HG03460 (cell line): Measurements from ENCODE around the gene PGA3.
"Not testable (repeated sequence)": the region's sequence is repeated elsewhere in the genome, so short reads cannot be mapped to it uniquely, and the experiment has no call there.

Experiments used
- ATAC-seq: cut with Tn5 transposase; IDR thresholded peaks from one replicate; pipeline ENCODE4 v1.9.1; 2021; ENCODE audit not compliant: unreplicated experiment

Gene PGA3

DNA sequence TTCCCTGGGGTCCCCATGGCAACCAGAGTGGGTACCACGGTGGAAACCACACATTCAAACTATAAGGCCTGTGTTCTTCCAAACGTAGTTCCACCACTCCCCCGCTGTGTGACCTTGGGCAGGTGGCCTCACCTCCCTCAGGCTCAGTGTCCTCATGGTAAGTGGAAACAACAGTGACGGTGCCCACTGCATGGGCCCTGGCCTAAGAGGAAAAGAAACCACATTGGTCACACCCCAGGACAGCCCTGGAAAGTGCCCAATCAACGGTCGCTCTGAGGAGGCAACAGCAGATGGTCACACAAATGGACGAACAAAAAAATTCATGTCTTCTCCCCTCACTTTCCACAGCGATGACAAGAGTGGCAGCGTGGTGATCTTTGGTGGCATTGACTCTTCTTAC, 44.8 kb downstream of the PGA3 start:
- not testable (repeated sequence) for ATAC-seq

DNA sequence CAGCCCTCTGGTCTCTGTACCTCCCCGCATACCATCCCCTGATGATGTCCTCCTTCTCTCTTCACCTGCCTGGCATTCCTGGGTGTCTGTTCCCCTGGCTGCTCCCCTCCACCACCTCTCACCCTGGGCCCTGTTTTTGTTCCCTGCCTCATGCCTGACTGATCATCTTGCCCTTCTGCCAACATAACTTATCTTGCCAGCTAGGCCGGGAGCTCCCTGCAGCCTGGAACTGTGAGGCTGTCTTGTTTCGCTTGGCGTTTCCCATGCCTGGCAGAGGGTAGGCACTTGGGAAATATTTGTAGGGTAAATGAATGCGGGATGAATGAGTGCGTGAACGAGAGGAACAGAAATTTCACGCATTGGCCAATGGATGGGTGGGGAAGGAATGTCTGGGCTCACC, 45.9 kb downstream of the PGA3 start:
- ATAC-seq, result not testable (repeated sequence)

DNA sequence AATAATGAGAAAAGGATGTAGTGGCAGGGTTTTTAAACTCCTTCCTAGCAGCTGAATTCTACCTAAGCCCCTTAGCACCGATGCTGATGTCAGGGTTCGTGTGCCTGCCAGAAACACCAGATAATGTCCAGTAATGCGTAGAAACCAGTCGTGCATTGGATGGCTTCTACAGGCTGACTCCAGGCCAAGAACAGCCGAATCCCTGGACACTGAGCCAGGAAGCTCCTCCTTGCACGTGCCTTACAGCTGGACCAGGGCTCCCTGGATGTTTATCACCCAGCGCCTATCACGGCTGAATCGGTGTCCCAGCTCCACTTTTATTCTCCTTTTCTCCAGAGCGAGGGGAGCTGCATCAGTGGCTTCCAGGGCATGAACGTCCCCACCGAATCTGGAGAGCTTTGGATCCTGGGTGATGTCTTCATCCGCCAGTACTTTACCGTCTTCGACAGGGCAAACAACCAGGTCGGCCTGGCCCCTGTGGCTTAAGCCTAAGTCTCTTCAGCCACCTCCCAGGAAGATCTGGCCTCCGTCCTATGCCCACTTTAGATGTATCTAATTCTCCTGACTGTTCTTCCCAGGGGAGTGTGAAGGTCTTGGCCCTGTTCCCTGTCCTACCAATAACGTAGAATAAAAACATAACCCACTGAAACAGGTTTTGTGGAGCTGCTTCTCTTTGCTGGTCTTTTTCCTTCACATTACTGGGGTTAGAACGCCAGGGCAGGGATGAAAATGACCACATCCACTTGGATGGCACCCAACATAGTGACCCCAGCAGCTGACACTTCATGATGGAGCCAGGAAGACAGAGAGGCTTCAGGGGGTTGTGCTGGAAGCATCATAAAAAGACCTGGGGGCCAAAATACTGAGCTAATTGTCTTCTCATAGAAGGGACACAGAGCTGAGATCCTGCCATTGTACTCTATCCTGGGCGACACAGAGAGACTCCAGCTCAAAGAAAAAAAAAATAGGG, 47.8 kb downstream of the PGA3 start:
- ATAC-seq, result not testable (repeated sequence)

DNA sequence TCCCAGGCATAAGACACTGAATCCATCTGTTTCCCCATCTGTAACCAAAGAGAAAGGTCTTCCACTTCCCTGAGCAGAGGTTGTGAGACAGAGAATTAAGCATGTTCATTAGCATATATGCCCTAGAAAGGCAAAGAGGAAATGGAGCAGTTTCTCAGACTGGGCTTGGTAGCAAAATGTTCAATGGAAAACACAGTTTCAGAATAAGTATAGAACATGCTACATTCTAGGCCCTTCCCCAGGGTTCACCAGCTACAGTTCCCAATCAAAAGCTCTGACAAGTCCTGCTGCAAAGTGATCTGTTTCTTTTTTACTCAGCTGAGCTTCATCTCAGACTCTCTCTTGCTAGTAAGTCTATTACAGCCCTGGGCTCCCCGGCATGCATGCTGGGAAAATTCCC, 49.0 kb downstream of the PGA3 start:
- not testable (repeated sequence) for ATAC-seq

DNA sequence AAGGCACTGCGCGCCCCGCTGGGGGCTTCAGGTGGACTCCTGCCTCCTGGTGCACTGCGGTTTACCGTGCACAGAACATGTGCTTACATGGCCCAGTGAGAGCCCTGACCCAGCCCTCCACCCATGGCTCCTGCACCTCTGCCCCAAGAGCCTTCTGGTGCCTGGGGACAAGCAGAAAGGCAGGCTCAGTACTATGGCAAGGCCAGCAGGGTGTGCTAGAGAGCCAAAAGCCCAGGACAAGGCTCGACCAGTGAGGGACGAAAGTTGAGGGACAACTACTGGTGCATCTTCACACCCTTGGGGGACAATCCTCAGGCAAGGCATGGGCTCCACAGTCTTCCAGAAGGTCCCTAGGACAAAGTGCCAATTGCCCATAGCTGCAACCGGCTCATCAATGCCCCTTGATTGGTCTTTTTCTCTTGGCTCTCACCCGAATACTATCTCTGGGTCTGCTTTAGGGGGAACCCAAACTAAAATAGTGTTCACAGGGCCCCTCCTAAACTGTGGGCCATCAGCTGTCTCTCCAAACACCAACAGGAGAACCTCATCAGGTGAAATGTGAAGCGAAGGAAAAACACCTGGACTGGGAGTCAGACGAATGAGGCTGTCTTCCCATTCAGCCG, 51.2 kb downstream of the PGA3 start:
- peak; percentile 68 for ATAC-seq

DNA sequence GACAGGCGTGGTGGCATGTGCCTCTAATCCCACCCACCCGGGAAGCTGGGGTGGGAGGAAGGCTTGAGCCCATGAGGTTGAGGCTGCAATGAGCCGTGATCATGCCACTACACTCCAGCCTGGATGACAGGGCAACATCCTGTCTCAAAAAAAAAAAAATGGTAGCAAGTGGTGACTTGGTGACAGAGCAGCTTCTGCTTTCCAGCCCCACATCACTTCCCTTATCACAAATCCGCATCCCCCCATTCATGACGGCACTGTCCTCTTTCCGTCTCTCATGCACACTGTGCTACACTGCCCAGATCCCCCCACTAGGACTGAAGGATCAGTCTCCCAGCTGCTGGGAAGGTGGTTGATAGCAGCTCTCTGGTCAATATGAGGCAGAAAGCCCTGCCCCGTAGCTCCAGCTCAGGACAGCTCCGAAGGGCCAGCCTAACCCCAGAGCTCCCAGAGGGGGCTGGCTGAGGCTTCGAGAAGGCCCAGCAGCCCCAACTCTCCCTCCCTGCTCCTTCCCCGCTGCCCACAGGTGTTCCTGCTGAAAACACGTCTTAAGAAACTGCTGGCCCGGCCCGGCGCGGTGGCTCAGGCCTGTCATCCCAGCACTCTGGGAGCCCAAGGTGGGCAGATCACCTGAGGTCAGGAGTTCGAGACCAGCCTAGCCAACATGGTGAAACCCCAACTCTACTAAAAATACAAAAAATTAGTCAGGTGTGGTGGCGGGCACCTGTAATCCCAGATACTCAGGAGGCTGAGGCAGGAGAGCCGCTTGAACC, 53.6 kb downstream of the PGA3 start:
- ATAC-seq, result no peak

DNA sequence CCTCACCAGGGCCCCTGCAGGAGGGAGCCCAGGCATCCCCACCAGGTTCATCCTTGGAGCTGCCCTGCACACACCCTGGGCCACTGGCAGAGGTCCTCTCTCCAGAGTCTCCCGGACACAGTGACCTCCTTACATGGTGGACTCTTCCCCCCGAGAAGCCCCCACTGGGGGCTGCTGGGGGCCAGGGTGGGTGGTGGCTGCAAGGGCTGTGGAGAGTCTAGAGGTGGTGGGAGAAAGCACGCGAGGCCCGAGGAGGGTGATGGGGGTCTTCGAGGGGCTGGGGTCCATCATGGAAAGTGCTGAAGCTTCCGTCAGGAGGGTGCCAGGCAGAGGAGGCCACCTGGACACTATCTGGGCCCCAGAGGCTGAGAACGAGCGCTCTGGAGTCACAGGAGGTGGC, 55.2 kb downstream of the PGA3 start:
- no peak for ATAC-seq

DNA sequence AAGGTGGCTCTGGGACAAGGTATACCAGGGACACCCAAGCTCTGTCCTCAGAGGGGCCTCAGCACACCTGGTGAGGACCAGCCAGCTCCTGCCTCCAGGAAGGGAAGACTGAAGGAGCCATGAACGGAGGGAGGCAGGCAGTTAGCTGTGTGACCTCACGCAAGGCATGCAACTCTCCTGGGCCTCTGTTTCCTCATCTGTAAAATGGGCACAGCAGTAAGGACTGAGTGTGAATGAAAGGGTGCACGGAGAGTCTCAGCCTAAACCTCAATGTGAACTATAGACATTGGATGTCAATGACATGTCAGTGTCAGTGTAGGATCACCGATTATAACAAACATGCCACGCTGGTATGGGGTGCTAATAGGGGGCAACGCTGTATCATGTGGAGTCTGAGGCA, 56.0 kb downstream of the PGA3 start:
- ATAC-seq, result no peak
